ENCODE results near the gene CD40LG. TPM values are rescaled to one million over a fixed set of nuclear protein-coding genes. Genes with fewer than 3 reads are reported as not detected.

CD40LG gene
- total RNA-seq, 1 experiment from 2014 or later: not detected

Other genes starting within 250 kb of the CD40LG start
- gene BRS3, start 160.2 kb upstream of the CD40LG start, total RNA-seq (2014; rRNA removed): not detected in 2 replicates
- gene HTATSF1, start 150.6 kb upstream of the CD40LG start, total RNA-seq (2014; rRNA removed): 74.7 and 97.9 TPM in 2 replicates
- 4.2 and 5.3 TPM in 2 replicates for gene VGLL1, start 115.9 kb upstream of the CD40LG start, total RNA-seq (2014; rRNA removed)
- 2.1 and 3.3 TPM in 2 replicates for gene ARHGEF6, start 132.8 kb downstream of the CD40LG start, total RNA-seq (2014; rRNA removed)
- gene RBMX, start 232.6 kb downstream of the CD40LG start, total RNA-seq (2014; rRNA removed): 278 and 288 TPM in 2 replicates